SK-N-SH (cell line): Measurements from ENCODE around the gene NRCAM.

ENCODE experiments used
- CTCF ChIP-seq: fragments of 200-600 bp; sonication (generic); IDR thresholded peaks from 2 replicates; pipeline ENCODE4 v1.6.1; 2017; ENCODE audit warnings: antibody characterized with exemption, mild to moderate bottlenecking, moderate library complexity
- JUND ChIP-seq: IDR thresholded peaks from 2 replicates; pipeline ENCODE4 v1.4.0; 2012
- RAD21 ChIP-seq: IDR thresholded peaks from 2 replicates; pipeline ENCODE4 v1.6.1; 2012; ENCODE audit warnings: mild to moderate bottlenecking, low read length
- RCOR1 ChIP-seq: fragments of 150-350 bp; IDR thresholded peaks from 2 replicates; pipeline ENCODE4 v1.6.1; 2017; ENCODE audit warnings: antibody characterized with exemption, low read length
- SIN3A ChIP-seq: IDR thresholded peaks from 2 replicates; pipeline ENCODE4 v1.6.1; 2012; ENCODE audit warnings: low read depth, mild to moderate bottlenecking, low read length, moderate library complexity, borderline replicate concordance
- TAF1 ChIP-seq: IDR thresholded peaks from 2 replicates; pipeline ENCODE4 v1.6.1; 2012; ENCODE audit warnings: low read depth, mild to moderate bottlenecking, low read length, moderate library complexity, borderline replicate concordance
- TF ChIP-seq, protein P1 (sequence below): IDR thresholded peaks from 2 replicates; pipeline ENCODE4; 2012

DNA sequence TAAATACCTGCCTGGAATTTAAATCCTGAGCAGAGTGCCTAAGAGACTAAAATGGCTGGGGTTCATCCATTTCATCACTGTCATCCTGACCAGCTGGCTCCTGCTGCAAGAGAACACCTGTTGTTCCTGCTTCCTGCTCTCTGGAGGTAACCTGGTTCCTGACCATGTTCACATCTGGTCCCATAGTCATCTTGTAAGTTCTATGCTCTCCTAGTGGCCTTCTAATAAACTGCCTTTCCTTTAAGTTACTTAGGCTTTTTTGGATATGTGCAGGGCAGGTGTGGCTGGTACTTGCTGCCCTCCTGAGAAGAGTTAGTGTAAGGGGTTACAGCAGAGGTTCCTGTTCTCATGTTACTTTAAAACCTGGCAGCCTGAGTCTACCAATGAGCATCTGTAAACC lies 80.0 kb downstream of the NRCAM start:
- TF ChIP-seq CTCF (no peak), RAD21 (no peak), SIN3A (no peak), RCOR1 (no peak), JUND (no peak), TAF1 (no peak)
- TF ChIP-seq, protein P1, sequence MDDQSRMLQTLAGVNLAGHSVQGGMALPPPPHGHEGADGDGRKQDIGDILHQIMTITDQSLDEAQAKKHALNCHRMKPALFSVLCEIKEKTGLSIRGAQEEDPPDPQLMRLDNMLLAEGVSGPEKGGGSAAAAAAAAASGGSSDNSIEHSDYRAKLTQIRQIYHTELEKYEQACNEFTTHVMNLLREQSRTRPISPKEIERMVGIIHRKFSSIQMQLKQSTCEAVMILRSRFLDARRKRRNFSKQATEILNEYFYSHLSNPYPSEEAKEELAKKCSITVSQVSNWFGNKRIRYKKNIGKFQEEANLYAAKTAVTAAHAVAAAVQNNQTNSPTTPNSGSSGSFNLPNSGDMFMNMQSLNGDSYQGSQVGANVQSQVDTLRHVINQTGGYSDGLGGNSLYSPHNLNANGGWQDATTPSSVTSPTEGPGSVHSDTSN: no peak
